Dermis blood vessel endothelial cell (primary cell): ENCODE results near the gene MAGED2. TPM values are rescaled to one million over a fixed set of nuclear protein-coding genes. Genes with fewer than 3 reads are reported as not detected.

ENCODE experiments used
- DNase-seq: peaks from one replicate; pipeline ENCODE4 v3.0.0; 2010
- total RNA-seq: library from RNA; depleted of rRNA; stranded (reverse); fragments of >200 nt; gene quantifications from 2 replicates; pipeline ENCODE4 v1.2.3, GENCODE V29; 2014

The MAGED2 gene, protein sequence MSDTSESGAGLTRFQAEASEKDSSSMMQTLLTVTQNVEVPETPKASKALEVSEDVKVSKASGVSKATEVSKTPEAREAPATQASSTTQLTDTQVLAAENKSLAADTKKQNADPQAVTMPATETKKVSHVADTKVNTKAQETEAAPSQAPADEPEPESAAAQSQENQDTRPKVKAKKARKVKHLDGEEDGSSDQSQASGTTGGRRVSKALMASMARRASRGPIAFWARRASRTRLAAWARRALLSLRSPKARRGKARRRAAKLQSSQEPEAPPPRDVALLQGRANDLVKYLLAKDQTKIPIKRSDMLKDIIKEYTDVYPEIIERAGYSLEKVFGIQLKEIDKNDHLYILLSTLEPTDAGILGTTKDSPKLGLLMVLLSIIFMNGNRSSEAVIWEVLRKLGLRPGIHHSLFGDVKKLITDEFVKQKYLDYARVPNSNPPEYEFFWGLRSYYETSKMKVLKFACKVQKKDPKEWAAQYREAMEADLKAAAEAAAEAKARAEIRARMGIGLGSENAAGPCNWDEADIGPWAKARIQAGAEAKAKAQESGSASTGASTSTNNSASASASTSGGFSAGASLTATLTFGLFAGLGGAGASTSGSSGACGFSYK
- 224 and 341 TPM in 2 replicates for total RNA-seq

DNA sequence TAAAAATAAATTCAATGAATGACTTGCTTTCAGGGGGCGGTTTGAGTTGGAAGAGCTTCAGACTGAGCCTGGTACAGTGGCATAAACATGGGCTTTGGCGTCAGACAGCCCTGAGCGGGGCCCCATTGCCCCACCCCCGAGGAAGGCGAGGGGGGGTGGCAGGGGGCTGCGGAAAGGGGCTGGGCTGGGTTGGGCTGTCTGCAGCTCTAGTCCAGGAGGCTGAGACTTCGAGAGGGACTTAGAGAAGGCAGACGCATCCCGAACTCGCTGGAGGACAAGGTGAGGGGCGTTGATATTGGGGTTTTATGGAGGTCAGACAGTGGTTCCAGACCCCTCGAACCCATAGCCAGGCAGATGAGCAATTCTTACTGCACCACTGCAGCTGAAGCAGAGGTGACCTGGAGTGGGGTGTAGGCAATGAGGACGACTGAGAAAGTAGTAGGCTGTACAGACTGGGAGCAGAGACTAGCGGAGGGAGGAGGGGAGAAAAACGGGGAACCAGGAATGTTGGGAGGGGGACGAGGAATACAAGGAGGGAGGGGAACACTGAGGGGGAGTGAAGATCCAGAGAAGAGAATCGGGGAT is at the start of gene MAGED2:
Gene MAGED2 (plus strand): TSS at position 222 of the 585 bp plus-strand sequence. CDS start 1,587 bp downstream, outside the sequence.
- peak; percentile 60 for DNase-seq

DNA sequence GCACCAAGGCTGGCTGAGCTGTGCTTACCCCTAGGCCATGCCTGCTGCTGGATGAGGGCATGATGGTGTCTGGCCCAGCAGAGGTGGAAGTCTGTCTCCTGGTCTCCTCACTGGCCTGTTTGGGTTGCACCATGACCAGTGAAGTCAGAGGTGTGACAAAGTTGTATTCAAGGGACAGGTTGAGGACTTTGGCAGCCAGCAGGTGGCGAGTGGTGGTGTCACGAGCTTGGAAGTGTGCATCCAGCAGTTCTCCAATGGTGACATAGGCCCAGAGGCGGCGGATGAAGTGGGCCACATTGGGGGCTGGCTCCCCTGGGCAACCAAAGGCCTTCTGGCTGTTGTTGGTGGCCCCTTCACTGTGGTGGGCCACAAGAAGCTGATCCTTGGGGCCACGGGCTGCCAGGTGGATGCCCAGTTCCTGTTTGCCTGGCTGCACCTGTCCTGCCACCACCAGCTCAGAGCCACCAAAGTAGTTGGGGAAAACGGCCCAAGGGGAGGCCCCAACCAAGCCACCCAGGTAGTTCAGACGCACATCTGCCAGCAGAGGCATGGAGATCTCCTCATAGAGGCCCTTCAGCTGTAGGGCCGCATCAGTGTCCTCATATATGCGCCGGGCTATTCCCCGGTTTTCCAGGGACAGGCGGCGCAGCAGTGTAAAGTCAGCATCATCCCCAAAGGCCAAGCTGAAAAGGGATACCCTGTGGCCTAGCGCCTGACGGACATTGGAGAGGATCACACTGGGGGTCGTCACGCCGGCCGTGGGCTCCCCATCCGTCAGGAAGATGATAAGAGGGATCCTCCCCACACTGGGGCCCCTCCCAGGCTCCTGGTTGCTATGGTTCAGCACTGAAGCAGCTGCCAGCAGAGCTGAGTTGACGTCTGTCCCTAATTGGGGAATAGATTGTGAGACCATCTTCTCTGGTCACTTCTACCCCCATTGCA is 49.2 kb upstream of the MAGED2 start:
- no peak for DNase-seq

DNA sequence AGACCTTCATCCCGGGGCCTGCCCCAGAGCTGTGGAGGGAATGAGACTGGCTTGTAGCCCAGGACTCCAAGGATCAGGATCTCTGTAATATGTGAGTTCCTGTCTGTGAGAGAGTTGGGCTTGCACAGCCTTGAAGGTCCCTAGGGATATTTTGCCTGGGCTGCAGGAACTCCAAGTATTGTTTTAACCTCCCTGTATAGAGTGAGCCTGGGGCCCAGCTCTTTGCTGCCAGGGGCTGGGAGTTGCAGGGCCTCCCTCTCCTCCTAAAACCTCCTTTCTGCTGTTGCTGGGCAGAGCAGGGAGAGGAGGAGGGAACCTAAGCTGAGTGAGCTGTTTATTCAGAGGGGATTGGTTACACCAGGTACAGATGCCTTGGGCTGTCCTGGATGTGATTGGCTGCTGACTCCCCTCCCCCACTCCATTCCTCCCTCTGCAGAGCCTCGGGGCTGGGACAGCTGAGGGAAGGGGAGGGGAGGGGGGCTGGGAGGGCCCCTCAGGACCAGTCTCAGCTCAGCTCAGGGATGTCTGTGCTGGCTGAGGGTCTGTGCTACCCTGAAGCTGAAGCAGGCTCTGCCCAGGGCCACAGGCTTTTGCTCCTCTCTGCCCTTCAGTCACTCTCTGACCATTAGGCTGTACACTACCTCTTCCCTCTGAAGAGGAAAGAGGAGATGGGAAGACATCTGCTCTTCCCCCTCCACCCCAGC is 33.0 kb upstream of the MAGED2 start:
- peak; percentile 5 for DNase-seq

DNA sequence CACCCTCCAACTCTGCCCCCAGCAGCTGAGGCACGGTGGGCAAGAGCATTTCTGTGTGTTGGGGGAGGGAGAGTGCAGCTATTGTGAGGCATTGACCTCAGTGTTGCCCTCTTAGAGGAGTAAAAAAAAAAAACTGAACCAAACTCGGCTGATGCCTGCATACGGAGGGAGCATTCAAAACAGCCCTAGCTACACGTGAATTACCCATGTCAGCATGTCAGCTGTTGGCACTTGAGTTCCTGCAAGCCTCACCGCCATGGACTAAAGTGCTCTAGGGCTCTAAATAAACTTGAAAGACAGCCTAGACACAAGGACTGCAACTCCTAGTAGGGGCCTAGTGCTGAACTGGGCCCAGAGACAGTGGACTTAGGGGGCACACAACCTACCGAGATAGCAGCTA is 31.5 kb upstream of the MAGED2 start:
- no peak for DNase-seq

DNA sequence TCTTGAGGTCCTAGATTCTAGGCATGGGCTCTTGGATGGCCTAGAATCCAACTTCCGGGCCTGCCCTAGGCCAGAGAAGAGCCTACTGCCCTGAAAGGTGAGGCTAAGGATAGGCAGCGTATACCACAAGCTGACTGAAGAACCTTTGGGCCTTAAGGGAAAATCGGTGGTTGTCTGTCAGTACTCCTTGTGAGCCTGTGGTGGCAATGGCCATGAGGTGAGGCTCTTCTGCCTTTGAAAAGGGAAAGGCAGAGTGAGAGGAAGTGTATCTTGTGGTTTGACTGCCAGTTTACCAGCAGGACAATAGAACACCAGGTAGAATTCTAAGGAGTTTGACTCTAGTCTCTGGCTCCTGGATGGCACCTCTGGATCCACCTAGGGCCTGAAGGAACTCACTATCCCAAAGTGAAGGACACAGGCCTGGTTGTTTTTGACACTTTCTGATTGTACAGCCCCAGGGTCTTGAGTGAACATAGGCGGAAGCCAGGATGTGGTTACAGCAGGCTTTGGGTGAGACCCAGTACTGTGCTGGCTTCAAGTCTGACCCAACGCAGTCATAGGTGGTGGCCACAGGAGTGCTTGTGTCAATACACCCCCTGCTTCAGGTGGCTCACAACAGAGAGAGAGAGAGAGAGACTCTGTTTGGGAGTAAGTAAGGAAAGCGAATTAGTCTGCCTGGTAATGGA is 30.4 kb upstream of the MAGED2 start:
- no peak for DNase-seq

DNA sequence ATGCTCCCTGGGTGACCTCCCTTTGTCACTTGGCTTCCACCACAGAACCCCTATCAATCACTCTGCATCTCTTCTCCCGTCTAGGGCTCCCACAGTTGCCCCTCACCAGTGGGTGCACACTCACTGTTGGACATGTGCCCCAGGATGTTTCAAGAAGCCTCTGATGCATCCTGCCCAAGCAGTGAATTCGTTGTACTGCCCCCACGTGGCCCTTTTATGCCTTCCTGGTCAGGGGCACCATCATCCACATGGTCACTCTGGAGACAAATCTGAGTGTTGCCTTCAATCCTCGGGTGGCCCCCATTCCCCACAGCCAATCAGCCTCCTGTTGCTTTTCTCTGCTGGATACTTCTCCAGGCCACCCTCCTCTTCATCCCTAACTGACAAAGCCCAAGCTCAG is 21.6 kb upstream of the MAGED2 start:
- DNase-seq, result peak; percentile 27

DNA sequence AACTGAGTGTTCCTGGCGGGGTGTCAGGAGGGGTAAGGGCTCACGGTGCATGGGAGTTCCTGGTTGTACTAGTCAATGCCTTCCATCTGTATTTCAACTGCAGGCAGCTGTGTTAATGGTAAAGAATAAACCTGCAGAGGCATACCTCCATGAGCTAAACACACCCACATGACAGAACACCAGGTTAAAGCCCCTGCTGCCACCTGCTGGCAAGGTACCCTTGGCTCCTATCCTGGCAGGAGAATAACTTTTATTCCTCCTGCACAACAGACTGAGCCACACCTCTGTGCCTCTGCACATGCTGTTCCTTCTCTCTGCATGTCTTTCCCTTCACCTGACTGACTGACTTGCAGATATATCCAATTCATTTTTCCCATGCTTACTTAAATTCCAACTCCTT is 20.6 kb upstream of the MAGED2 start:
- DNase-seq, result no peak

DNA sequence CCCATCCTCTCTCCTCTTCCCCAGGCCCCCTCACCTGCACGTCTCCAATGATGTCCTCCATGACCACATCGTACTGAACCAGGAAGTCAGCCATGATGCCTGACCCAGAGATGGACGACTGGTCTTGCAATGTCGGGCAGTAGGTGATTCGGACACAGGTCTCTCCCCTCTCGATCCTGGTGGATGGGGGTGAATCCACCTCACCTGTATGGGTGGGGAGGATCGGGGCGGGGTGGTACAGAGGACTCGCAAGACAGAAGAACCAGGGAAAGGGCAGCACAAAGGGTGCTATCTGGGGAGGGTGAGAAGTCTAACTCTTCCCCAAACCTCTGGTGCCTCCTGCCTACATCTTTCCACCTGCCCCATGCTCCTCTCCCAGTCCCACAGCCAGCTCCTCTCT is 19.1 kb upstream of the MAGED2 start:
- no peak for DNase-seq

DNA sequence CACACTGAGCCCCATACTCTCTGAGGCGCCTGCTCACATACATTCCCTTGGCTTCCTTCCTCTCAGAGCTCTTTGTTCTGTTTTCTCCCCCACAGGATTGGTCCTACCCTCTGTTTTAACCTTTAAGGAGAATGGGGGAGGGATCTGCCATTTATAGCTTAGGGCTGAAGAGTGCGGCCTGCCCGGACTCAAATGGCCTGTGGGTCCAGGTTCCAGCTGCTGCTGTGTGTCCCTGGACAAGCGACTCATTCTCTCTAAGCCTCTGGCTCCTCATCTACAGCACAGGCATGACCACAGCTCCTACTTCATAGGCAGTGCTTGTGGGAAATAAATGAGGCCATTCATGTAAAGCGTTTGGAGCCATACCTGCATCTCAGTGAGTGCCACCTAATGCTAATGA is 18.1 kb upstream of the MAGED2 start:
- peak; percentile 6 for DNase-seq

DNA sequence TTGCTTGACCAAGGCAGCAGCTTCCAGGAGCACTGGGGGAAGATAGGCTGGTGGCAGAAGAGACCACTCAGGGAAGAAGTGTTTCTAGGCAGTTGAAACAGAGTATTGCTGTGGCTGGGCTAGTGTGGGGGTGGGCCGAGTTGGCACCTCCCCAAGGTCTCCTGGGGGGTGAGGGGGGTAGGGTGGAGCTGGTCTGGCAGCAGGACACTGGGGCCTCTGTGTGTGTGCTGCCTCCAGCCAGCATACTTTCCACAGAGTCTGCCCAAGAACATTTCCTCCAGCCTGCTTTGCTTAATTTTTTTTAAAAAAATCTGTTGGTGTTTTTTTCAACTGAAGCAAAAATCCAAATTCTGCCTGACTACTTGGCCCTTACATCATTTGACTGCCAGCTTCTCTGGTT is 13.5 kb upstream of the MAGED2 start:
- DNase-seq, result no peak

DNA sequence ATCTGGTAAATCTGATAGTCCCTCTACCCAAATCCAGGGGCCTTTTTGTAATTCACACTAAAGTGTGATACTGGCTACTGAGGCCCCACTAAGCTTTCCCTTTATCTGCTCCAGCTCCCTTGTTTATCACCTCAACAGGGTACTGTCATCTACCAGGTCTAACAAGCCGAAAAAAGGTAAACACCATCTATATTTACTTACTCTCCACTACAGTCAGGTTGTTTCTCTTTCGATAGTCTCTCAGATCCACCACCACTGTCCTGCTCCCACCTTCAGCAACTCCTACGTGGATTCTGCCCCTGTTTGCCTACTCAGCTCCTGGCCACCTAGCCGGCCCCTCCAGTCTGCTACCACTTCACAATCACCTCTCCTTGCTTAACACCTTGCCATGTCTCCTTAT is 12.8 kb upstream of the MAGED2 start:
- no peak for DNase-seq

DNA sequence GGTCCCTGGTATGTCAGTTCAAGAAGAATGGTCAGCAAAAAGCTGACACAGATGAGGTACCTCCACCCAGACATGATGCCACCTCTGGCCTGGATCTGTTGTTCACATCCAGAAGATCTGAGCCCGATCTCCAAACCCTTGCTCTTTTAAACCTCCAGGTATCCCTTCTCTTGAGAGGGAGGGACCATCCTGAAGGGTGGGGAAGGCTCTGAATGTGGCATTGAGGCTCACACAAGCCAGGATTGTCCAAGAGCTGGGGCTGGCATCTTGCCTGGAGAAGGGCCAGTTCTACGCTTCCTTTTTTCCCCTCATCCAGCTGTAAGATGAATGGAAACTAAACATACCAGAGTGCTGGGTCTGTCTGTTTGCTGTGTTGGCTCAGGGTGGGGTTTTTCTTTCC is 9.4 kb upstream of the MAGED2 start, which contains the start of gene ITIH6:
Gene ITIH6 (minus strand): TSS at position 119 of the 400 bp plus-strand sequence. CDS start 45 bp downstream, at position 74.
- DNase-seq, result no peak

DNA sequence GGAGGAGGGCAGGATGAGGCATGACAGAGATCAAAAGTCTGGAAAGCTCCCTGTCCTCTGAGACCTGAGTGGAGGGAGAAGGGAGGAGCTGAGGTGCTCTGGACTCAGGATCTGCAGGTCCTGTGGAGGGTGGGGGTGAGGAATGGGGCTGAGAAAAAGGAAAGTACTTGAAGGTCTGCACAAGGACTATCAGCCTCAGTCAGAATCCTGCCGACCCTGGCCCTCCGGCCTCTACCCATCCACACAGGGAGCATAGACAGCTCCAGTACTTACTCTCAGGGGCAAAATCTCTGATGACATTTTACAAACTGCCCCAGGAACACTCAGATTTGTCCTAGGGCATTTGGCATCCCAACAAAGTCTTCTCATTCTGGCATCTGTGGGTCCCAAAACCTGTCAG is 8.5 kb upstream of the MAGED2 start:
- no peak for DNase-seq

DNA sequence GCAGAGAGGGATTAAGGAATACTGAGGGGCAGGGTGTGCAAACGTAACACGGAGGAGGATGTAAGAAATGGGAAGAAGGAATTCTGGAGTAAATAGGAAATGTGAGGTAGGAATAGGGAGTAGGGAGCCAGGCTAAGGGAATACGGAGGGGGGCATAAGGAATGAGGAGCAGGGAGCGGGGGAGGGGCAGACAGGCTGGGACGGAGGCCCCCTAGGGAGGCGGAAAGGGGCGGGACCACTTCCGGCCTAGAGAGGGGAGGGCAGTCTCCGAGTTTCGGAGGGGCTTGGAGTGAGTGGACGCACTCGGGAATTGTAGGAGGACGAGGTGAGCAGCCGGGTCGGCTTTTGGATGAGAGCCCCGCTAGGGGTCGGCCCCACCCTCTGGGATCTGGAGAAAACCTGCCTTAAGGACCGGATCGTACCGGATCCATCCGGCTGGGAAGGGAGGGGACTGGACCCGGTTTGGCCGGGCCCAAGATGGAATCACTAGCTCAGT is 612 bp downstream of the MAGED2 start:
- DNase-seq, result no peak

DNA sequence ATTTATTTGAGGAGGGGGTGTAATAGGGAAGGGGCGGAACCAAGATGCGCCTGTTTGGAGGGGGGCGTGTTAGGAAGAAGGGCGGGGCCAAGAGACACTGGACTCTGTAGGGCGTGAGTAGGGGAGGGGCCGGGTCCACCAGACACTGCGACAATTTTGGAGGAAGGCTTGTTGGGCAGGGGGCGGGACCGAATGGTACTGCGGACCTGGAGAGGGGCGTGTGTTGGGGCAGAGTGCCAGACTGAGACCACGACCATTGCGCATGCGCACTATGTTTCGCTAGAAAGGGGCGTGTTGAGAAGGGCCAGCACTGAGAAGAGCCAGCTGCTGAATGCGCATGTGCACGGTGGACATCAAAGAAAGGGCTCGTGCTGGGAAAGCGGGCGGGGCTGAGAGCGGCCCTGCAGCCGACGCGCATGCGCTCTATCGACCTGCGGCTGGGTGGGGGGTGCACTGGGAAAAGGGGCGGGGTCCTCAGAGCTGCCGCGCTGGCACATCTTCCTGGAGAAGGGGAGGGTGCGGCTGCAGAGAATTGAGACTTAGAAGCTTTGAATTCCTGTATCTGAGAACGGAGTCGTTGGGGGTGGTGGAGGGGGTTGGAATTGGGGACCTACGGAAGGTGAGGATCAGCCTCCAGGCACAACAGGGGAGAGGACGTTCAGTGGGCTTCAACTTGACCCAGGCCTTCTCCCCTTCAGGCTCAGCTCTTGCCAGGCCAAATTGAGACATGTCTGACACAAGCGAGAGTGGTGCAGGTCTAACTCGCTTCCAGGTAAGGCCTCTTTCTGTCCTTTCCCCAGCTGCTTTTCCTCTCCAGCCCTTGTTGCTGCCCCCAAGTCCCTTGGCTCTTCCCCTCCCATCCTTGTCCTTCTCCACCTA is 1.3 kb downstream of the MAGED2 start:
- peak; percentile 96 for DNase-seq

DNA sequence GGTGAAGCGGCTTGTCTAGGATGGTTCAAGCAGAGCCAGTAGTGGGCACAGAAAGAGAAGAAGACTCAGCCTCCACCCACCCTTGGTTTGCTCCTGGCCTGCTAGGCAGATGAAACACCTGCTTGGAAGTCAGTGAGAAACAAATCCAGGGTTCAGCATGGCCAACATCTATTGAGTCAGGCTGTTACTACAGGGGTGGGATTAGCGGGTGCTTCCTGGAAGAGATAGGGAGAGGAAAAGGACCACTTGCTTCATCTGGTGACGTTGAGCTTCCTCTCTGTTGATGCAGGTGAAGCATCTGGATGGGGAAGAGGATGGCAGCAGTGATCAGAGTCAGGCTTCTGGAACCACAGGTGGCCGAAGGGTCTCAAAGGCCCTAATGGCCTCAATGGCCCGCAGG is 3.0 kb downstream of the MAGED2 start:
- no peak for DNase-seq

DNA sequence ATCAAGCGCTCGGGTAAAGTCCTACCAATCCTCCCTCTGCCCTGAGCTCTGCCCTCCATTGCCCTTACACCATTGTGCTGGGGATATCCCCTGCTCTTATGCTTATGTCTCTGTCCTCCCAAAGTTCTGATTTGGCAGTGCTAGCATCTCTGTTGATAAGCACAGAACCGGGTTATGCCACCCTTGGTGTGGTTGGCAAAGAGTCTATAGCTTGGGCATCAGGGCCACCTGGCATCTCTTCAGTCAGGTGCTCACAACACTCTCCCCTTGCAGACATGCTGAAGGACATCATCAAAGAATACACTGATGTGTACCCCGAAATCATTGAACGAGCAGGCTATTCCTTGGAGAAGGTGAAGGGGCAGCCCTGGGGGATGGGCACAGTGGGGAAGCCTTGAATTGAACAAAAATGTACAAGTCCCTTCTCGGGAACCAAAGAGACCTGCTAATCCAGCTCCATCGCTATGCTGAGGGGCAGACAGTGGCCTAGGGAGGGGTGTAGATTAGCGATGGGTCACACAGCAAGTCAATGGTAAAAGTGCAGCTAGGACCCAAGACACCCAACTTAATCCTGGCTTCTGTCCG is 3.8 kb downstream of the MAGED2 start:
- no peak for DNase-seq

DNA sequence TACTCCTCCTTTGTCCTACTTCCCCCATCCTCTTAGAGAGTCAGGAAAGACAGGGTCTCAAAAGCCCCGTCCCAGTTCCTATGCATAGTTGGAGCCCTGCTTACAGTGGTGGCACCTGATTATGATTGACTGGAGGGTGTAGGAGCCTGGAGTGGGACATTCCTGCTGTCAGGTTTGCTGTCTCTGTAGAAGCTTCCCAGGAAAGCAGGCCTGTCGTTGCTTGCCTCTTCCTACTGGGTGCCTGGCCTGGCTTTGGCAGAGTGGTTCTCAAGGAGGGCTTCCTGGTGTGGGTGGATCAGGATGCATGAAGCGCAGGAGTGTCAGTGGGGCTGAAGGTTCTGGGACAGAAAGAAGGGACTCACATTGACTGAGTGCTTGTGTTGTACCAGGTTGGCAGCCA is 4.8 kb downstream of the MAGED2 start:
- no peak for DNase-seq

DNA sequence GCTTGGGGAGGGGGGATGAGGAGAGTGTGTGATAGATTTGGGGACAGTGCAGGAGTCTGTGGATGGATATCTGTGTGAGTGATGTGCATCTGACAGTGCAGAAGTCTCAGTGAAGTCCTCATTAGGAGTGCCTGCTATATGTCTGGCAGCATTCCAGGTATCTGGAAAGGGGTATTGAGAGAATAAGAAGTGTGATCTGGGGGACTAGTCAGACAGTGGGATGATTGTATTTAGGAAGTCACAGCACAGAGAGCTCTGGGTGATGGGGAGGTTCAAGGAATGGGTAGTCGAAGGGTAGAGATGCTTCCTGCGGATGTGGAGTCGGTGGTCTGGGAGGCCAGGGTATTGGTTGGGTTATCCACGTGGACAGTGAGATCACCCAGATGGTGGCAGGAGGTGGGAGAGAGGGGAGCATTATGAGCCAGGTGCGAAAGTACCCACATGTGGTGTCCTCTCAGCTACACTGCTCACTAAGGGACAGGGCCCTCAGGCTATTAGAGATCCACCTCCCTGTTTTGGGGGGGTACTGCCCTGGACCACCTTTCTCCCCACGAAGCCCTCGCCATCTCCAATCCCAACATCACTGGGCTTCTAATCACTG is 9.8 kb downstream of the MAGED2 start:
- no peak for DNase-seq
